Kidney epithelial cell (primary cell): Measurements from ENCODE around the gene MPHOSPH9. TPM values are rescaled to one million over a fixed set of nuclear protein-coding genes. Genes with fewer than 3 reads are reported as not detected.
"Not testable (repeated sequence)": the region's sequence is repeated elsewhere in the genome, so short reads cannot be mapped to it uniquely, and the experiment has no call there.

Experiments used
- DNase-seq: peaks from one replicate; pipeline ENCODE4 v3.0.0-alpha.2; 2010; ENCODE audit warnings: low read depth
- H3K27me3 ChIP-seq: 2 replicates; pipeline ENCODE4 v1.6.0; 2011; ENCODE audit warnings: low read length; ENCODE audit not compliant: control insufficient read depth, insufficient read depth
- H3K36me3 ChIP-seq: 2 replicates; pipeline ENCODE4 v1.5.1; 2011; ENCODE audit warnings: low read length; ENCODE audit not compliant: control insufficient read depth, insufficient read depth
- H3K4me3 ChIP-seq: 2 replicates; pipeline ENCODE4 v1.5.1; 2011; ENCODE audit warnings: low read depth, mild to moderate bottlenecking, control low read depth, low read length
- total RNA-seq: library from RNA; depleted of rRNA; stranded (reverse); fragments of >200 nt; gene quantifications from 2 replicates; pipeline ENCODE4 v1.2.3, GENCODE V29; 2015
- TF ChIP-seq, protein P1 (sequence below): IDR thresholded peaks from 2 replicates; pipeline ENCODE4 v1.5.1; 2011; ENCODE audit warnings: mild to moderate bottlenecking, moderate library complexity, low read length, control low read depth, inconsistent platforms; ENCODE audit not compliant: insufficient read depth, poor library complexity, severe bottlenecking

MPHOSPH9 gene
- total RNA-seq, 1 donor from 2014 or later = 42.1 TPM

DNA sequence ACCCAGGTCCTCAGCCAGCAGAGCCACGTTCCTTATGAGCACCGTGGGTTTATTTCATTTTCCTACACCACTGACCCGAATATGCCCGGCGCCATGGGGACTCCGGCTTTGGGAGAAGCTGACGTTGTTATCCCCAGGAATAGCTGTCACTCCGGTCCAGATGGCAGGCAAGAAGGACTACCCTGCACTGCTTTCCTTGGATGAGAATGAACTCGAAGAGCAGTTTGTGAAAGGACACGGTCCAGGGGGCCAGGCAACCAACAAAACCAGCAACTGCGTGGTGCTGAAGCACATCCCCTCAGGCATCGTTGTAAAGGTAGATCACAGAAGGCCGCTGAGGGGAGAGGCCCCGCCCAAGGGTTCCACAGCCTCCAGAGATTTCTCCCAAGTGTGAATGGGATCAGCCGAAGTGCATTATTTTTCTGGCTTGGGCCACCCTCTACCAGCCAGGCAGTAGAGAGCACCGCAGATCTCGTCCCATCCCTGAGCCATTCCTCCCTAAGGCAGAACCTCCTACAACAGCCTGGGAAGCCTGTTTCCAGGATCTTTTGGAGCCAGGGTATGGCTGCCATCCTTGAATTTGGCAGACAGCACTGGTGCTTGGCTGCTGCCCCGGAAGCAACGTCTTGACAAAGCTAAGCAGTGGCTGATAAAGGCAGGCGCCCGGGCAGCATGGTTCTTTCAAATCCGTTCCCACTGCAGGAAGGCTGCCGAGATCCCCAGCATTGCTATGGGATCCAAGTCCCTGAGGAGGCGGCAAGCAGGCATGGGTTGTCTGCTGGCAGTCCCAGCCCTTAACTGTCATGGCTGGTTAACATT is 20.9 kb upstream of the MPHOSPH9 start:
- Histone ChIP-seq H3K4me3 (no peak overlapping the region), H3K36me3 (peaks cover 8% of the 10 kb centered on the region), H3K27me3 (no peaks in the 10 kb centered on the region)
- no peak for DNase-seq
- TF ChIP-seq, protein P1, sequence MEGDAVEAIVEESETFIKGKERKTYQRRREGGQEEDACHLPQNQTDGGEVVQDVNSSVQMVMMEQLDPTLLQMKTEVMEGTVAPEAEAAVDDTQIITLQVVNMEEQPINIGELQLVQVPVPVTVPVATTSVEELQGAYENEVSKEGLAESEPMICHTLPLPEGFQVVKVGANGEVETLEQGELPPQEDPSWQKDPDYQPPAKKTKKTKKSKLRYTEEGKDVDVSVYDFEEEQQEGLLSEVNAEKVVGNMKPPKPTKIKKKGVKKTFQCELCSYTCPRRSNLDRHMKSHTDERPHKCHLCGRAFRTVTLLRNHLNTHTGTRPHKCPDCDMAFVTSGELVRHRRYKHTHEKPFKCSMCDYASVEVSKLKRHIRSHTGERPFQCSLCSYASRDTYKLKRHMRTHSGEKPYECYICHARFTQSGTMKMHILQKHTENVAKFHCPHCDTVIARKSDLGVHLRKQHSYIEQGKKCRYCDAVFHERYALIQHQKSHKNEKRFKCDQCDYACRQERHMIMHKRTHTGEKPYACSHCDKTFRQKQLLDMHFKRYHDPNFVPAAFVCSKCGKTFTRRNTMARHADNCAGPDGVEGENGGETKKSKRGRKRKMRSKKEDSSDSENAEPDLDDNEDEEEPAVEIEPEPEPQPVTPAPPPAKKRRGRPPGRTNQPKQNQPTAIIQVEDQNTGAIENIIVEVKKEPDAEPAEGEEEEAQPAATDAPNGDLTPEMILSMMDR = no peak

GRCh38 chr12:123252365-123252764 is 19.4 kb upstream of the MPHOSPH9 start:
- not testable (repeated sequence) for H3K4me3 ChIP-seq, DNase-seq, H3K36me3 ChIP-seq, H3K27me3 ChIP-seq

DNA sequence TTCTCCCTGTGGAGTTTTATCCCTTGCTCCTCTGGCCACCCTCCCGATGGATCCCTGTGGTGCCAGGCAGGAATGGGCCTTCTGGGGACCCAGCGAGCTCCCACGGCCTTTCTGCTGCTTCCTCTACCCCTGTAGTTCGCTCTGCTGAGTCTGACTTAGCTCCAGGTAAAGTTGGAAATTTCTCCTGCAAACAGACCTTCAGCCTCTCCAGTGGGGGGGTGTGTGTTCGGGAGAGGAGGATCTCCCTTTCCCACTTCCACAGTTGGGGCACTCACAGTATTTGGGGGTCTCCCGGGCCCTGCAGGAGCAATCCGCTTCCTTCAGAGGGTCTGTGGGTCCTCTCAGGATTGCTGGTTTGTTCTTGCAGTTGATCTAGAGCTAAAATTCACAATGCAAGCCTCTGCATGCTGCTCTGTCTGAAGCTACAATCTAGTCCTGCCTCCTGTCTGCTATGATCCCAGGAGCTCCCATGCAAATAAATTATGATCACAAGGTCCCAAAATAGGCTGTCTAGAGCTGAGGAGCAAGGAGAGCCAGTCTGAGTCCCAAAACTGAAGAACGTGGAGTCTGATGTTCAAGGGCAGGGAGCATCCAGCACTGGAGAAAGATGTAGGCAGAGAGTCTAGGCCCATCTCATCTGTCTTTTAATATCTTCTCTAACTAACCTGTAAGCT is 18.6 kb upstream of the MPHOSPH9 start:
- peaks cover 7% of the 10 kb centered on the region for H3K36me3 ChIP-seq
- H3K4me3 ChIP-seq = no peak overlapping the region
- TF ChIP-seq, protein P1 = no peak
- no peaks in the 10 kb centered on the region for H3K27me3 ChIP-seq
- DNase-seq = no peak

- peaks cover 7% of the 10 kb centered on the region for H3K36me3 ChIP-seq
- H3K4me3 ChIP-seq = no peak overlapping the region
- H3K27me3 ChIP-seq = no peaks in the 10 kb centered on the region
- DNase-seq = peak; percentile 81
- TF ChIP-seq, protein P1 = no peak
These were observed 17.8 kb upstream of the MPHOSPH9 start for GRCh38 chr12:123250471-123251383.

- H3K36me3 ChIP-seq, H3K27me3 ChIP-seq, H3K4me3 ChIP-seq, DNase-seq: not testable (repeated sequence)
These were observed 16.2 kb upstream of the MPHOSPH9 start for GRCh38 chr12:123248996-123249741.

GRCh38 chr12:123248129-123248528 is 15.2 kb upstream of the MPHOSPH9 start:
- not testable (repeated sequence) for DNase-seq, H3K27me3 ChIP-seq, H3K36me3 ChIP-seq, H3K4me3 ChIP-seq
